ACC112 (cell line): ENCODE data around the gene ENO1.
"Not testable (repeated sequence)": the region's sequence is repeated elsewhere in the genome, so short reads cannot be mapped to it uniquely, and the experiment has no call there.

Experiments used
- H2AFZ ChIP-seq: fragments of 200-600 bp; sonication (generic); one replicate; pipeline ENCODE4 v1.6.0; 2017; ENCODE audit warnings: antibody characterized with exemption, low read length; ENCODE audit not compliant: unreplicated experiment
- H3K27ac ChIP-seq: fragments of 200-600 bp; sonication (generic); 2 replicates; pipeline ENCODE4 v1.5.1; 2014; ENCODE audit warnings: low read depth, mild to moderate bottlenecking, antibody characterized with exemption, low read length, moderate library complexity
- H3K27me3 ChIP-seq: fragments of 200-600 bp; sonication (generic); 2 replicates; pipeline ENCODE4 v1.6.1; 2014; ENCODE audit warnings: mild to moderate bottlenecking, antibody characterized with exemption, low read length, moderate library complexity, mixed read lengths; ENCODE audit not compliant: insufficient read depth
- H3K36me3 ChIP-seq: fragments of 200-600 bp; sonication (generic); 2 replicates; pipeline ENCODE4 v1.6.1; 2016; ENCODE audit warnings: mild to moderate bottlenecking, antibody characterized with exemption, low read length, moderate library complexity, mixed read lengths; ENCODE audit not compliant: insufficient read depth
- H3K4me1 ChIP-seq: fragments of 200-600 bp; sonication (generic); one replicate; pipeline ENCODE4 v1.6.1; 2016; ENCODE audit warnings: low read length, mixed read lengths; ENCODE audit not compliant: insufficient read depth, unreplicated experiment, control insufficient read depth
- H3K4me3 ChIP-seq: fragments of 200-600 bp; sonication (generic); 2 replicates; pipeline ENCODE4 v1.5.1; 2014; ENCODE audit warnings: mild to moderate bottlenecking, low read depth, low read length
- H3K79me2 ChIP-seq: fragments of 200-600 bp; sonication (generic); one replicate; pipeline ENCODE4 v1.6.0; 2016; ENCODE audit warnings: low read length; ENCODE audit not compliant: control insufficient read depth, unreplicated experiment, insufficient read depth

ENO1 gene

GRCh38 chr1:8910914-8911313, 32.4 kb upstream of the ENO1 start:
- Histone ChIP-seq H3K4me1 (peaks cover 1% of the 10 kb centered on the region), H3K36me3 (no peaks in the 10 kb centered on the region), H3K27me3 (no peaks in the 10 kb centered on the region), H2AFZ (no peak overlapping the region), H3K27ac (no peak overlapping the region), H3K79me2 (no peaks in the 10 kb centered on the region), H3K4me3 (no peak overlapping the region)

DNA sequence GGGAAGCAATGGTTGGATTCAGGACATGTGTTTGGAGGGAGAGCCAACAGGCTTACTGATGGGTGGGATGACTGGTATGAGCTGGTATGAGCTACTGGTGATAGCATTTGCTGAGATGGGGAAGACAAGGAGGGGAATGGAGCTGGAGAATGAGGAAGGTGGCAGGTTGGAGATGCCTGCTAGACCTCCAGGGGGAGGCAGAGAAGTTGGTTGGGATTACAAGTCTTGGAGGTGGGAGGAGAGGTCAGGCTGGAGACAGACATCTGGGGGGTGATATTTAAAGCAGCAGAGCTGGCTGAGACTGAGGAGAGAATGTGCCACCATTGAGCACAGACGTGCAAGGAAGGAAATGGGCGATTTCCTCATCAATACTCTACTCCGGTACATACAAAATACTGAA, 31.8 kb upstream of the ENO1 start:
- peaks cover 7% of the 10 kb centered on the region for H3K4me1 ChIP-seq
- H3K27ac ChIP-seq: no peak overlapping the region
- no peak overlapping the region for H3K4me3 ChIP-seq
- H3K27me3 ChIP-seq: no peaks in the 10 kb centered on the region
- no peaks in the 10 kb centered on the region for H3K36me3 ChIP-seq
- H2AFZ ChIP-seq: no peak overlapping the region
- H3K79me2 ChIP-seq: no peaks in the 10 kb centered on the region

DNA sequence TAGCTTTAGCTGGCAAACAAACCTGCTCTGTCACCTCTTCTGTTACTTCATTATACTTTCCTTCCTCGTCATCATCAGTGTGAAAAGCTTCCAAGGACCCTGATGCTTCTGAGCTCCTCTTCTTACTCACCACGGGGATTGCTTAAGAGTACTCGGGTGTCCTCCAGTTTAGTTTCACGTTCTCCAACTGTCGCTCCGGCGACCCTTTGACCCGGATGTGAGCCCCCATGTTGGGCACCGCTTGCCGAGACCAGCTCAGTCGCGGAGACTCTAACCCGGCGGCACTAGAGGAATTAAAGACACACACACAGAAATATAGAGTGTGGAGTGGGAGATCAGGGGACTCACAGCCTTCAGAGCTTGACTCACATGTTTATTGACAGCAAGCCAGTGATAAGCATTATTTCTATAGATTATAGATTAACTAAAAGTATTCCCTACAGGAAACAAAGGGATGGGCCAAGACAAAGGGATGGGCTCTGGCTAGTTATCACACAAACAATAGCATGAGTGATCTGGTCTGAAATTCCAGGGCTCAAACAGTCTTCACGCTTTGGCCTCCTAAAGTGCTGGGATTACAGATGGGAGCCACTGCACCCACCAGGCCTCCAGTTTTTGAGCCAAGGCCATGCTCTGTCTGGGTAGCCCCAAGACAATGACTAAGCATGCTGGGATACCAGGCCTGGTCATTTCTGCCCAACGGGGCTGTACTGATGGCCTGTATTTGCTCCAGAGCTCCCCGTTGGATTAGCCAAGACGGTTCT, 30.1 kb upstream of the ENO1 start:
- no peak overlapping the region for H3K4me3 ChIP-seq
- H2AFZ ChIP-seq: no peak overlapping the region
- no peaks in the 10 kb centered on the region for H3K36me3 ChIP-seq
- H3K4me1 ChIP-seq: peaks cover 19% of the 10 kb centered on the region
- H3K27me3 ChIP-seq: no peaks in the 10 kb centered on the region
- H3K27ac ChIP-seq: no peak overlapping the region
- no peaks in the 10 kb centered on the region for H3K79me2 ChIP-seq

DNA sequence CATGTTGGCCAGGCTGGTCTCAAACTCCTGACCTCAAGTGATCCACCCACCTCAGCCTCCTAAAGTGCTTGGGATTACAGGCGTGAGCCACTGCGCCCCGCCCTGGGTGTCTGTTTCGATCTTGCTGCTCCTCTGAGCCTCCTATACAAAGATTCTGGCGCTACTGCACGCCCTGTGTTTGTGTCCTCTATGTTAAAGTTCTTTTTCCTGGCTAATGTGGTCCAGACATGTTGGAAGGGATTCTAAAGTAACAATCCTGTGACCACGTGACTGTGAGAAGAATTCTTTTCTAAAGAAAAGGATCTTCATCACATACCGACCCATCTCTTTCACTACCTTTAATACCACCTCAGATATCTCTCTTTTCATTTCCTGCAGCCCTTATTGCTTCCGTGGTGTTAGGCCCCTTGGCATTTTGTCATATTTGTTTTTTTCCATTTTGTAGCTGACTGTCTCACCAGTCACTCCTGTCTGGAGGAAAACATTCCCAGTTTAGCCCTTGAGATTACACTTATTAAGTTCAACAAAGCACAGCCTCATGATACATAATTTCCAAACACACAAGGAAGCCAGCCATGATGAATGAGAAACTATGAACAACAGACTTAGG, 27.2 kb upstream of the ENO1 start:
- Histone ChIP-seq H3K79me2 (no peaks in the 10 kb centered on the region), H3K36me3 (no peaks in the 10 kb centered on the region), H2AFZ (peak overlapping the region; percentile 49), H3K4me1 (peaks cover 33% of the 10 kb centered on the region), H3K27ac (peak overlapping the region; percentile 73), H3K27me3 (no peaks in the 10 kb centered on the region), H3K4me3 (peak overlapping the region; percentile 34; the same call in 1 of the 2 replicates)

- H3K27me3 ChIP-seq: no peaks in the 10 kb centered on the region
- peak overlapping the region; percentile 92 for H3K27ac ChIP-seq
- H3K4me1 ChIP-seq: peaks cover 48% of the 10 kb centered on the region
- H3K79me2 ChIP-seq: no peaks in the 10 kb centered on the region
- H2AFZ ChIP-seq: no peak overlapping the region
- H3K4me3 ChIP-seq: peak overlapping the region; percentile 47; the same call in 1 of the 2 replicates
- no peaks in the 10 kb centered on the region for H3K36me3 ChIP-seq
Observed at GRCh38 chr1:8903908-8904650, 25.6 kb upstream of the ENO1 start.

- no peaks in the 10 kb centered on the region for H3K79me2 ChIP-seq
- no peaks in the 10 kb centered on the region for H3K36me3 ChIP-seq
- H2AFZ ChIP-seq: no peak overlapping the region
- H3K4me3 ChIP-seq: peak overlapping the region; percentile 47; the same call in 1 of the 2 replicates
- peak overlapping the region; percentile 92 for H3K27ac ChIP-seq
- H3K27me3 ChIP-seq: no peaks in the 10 kb centered on the region
- H3K4me1 ChIP-seq: peaks cover 48% of the 10 kb centered on the region
Observed at GRCh38 chr1:8903410-8903809, 24.9 kb upstream of the ENO1 start.

- Histone ChIP-seq H3K79me2 (no peaks in the 10 kb centered on the region), H2AFZ (no peak overlapping the region), H3K4me1 (peaks cover 48% of the 10 kb centered on the region), H3K36me3 (no peaks in the 10 kb centered on the region), H3K4me3 (no peak overlapping the region), H3K27ac (peak overlapping the region; percentile 92), H3K27me3 (no peaks in the 10 kb centered on the region)
Observed at GRCh38 chr1:8902765-8903164, 24.3 kb upstream of the ENO1 start.

- H3K27me3 ChIP-seq, H3K79me2 ChIP-seq, H2AFZ ChIP-seq, H3K36me3 ChIP-seq, H3K4me3 ChIP-seq: not testable (repeated sequence)
- peak overlapping the region; percentile 58 for H3K27ac ChIP-seq
- H3K4me1 ChIP-seq: peaks cover 45% of the 10 kb centered on the region
Observed at GRCh38 chr1:8900684-8901083, 22.2 kb upstream of the ENO1 start.

DNA sequence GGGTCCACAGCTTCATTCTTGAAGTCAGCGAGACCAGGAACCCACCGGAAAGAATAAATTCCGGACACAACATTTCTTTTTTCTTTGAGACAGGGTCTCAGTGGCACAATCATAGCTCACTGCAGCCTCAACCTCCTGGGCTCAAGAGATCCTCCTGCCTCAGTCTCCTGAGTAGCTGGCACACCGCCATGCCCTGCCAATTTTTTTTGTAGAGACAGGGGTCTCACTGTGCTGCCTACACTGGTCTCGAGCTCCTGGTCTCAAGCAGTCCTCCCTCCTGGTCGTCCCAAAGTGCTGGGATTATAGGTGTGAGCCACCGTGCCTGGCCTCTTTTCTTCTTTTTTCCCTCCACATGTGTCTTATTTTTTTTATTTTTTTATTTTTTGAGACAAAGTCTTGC, 20.6 kb upstream of the ENO1 start:
- Histone ChIP-seq H3K27ac (peak overlapping the region; percentile 58; the same call in 1 of the 2 replicates), H3K36me3 (no peaks in the 10 kb centered on the region), H3K4me1 (peaks cover 33% of the 10 kb centered on the region), H2AFZ (no peak overlapping the region), H3K27me3 (no peaks in the 10 kb centered on the region), H3K4me3 (no peak overlapping the region), H3K79me2 (no peaks in the 10 kb centered on the region)

- not testable (repeated sequence) for H3K27ac ChIP-seq, H3K36me3 ChIP-seq, H3K79me2 ChIP-seq, H3K4me3 ChIP-seq, H3K27me3 ChIP-seq, H2AFZ ChIP-seq
- H3K4me1 ChIP-seq: peaks cover 28% of the 10 kb centered on the region
Observed at GRCh38 chr1:8898418-8898817, 19.9 kb upstream of the ENO1 start.
